K562 (cell line): ENCODE results near the gene CLCF1. TPM values are rescaled to one million over a fixed set of nuclear protein-coding genes. Genes with fewer than 3 reads are reported as not detected.
A peak's percentile ranks its signal among the peaks of the same experiment; 100 is the strongest.

Experiments used
- ATF7 ChIP-seq: fragments of 450-650 bp; IDR thresholded peaks from 2 replicates; pipeline ENCODE4 v1.7.1; 2014; ENCODE audit warnings: mild to moderate bottlenecking, moderate library complexity
- BRD9 ChIP-seq: fragments of 450-650 bp; IDR thresholded peaks from 2 replicates; pipeline ENCODE4 v1.6.1; 2018; ENCODE audit warnings: low read depth; ENCODE audit not compliant: partially characterized antibody
- CCNT2 ChIP-seq: IDR thresholded peaks from 2 replicates; pipeline ENCODE4 v1.6.1; 2011; ENCODE audit warnings: borderline replicate concordance, low read depth, mild to moderate bottlenecking, moderate library complexity, mixed read lengths, low read length; ENCODE audit not compliant: insufficient read length; ENCODE audit errors: extremely low read depth
- CREM ChIP-seq: IDR thresholded peaks from 2 replicates; pipeline ENCODE4 v1.6.1; 2014; ENCODE audit warnings: antibody characterized with exemption, low read depth
- CTCFL ChIP-seq: IDR thresholded peaks from 2 replicates; pipeline ENCODE4 v1.6.1; 2011; ENCODE audit warnings: borderline replicate concordance, low read depth, mild to moderate bottlenecking, moderate library complexity, low read length; ENCODE audit not compliant: insufficient read depth, poor library complexity, severe bottlenecking
- E2F6 ChIP-seq, 2 experiments: IDR thresholded peaks; 2 replicates each; pipeline ENCODE4 v1.6.1; 2011; ENCODE audit warnings: borderline replicate concordance in 1 of 2, control low read depth in 1 of 2, low read depth in 1 of 2, low read length in 1 of 2, mild to moderate bottlenecking in 1 of 2, mixed read lengths in 1 of 2, moderate library complexity in 1 of 2; ENCODE audit not compliant: insufficient read depth in 1 of 2, insufficient read length in 1 of 2, poor library complexity in 1 of 2, severe bottlenecking in 1 of 2; ENCODE audit errors: extremely low read depth in 1 of 2
- EP400 ChIP-seq: fragments of 450-650 bp; IDR thresholded peaks from 2 replicates; pipeline ENCODE4 v1.6.1; 2017; ENCODE audit warnings: antibody characterized with exemption, mild to moderate bottlenecking, moderate library complexity
- FOXK2 ChIP-seq, 2 experiments: fragments of 450-650 bp; IDR thresholded peaks in 1 of 2; conservative IDR thresholded peaks in 1 of 2; 2 replicates each; pipeline ENCODE4 v1.6.1; 2016; ENCODE audit warnings: low read depth in 2 of 2, mild to moderate bottlenecking in 1 of 2
- FUS ChIP-seq: fragments of 200-400 bp; formaldehyde crosslinking; optimal IDR thresholded peaks from 2 replicates; pipeline ENCODE3; 2017; ENCODE audit warnings: low read depth, low read length
- HCFC1 ChIP-seq: IDR thresholded peaks from 2 replicates; pipeline ENCODE4 v1.6.1; 2012; ENCODE audit warnings: low read depth, low read length, improper control_type of control experiment
- HDAC1 ChIP-seq, 2 experiments: fragments of 450-650 bp; IDR thresholded peaks; 2 replicates each; pipeline ENCODE4 v1.6.1; 2016 to 2017; ENCODE audit warnings: inconsistent platforms in 1 of 2, mild to moderate bottlenecking in 1 of 2, moderate library complexity in 1 of 2
- ID3 ChIP-seq, 2 experiments: fragments of 250-450 bp in 1 of 2; fragments of 450-650 bp in 1 of 2; sonication (Bioruptor Pico) in 1 of 2; IDR thresholded peaks; 2 replicates each; pipeline versions ENCODE4 v1.6.1 to v1.8.0; 2016 to 2021; ENCODE audit warnings: mild to moderate bottlenecking in 2 of 2, moderate library complexity in 2 of 2, missing compliant biosample characterization in 1 of 2, missing genetic modification characterization in 1 of 2
- JUN ChIP-seq, 2 experiments: sonication (generic) in 1 of 2; formaldehyde crosslinking in 1 of 2; IDR thresholded peaks; 2 replicates each; pipeline versions ENCODE4 v1.6.1 to v1.8.0; 2012 to 2022; ENCODE audit warnings: borderline replicate concordance in 2 of 2, mild to moderate bottlenecking in 2 of 2, improper control_type of control experiment in 1 of 2, low read depth in 1 of 2, low read length in 1 of 2, missing genetic modification reagents in 1 of 2
- KLF1 ChIP-seq: fragments of 450-650 bp; IDR thresholded peaks from 2 replicates; pipeline ENCODE4 v1.6.1; 2016; ENCODE audit warnings: missing genetic modification characterization, missing compliant biosample characterization
- MAZ ChIP-seq, 2 experiments: fragments of 450-650 bp in 1 of 2; sonication (generic) in 1 of 2; formaldehyde crosslinking; IDR thresholded peaks in 1 of 2; conservative IDR thresholded peaks in 1 of 2; 2 replicates each; pipeline versions ENCODE4 v1.4.0 to v1.5.0; 2020; ENCODE audit warnings: mild to moderate bottlenecking in 1 of 2, missing genetic modification reagents in 1 of 2
- PHF20 ChIP-seq: fragments of 450-650 bp; IDR thresholded peaks from 2 replicates; pipeline ENCODE4 v1.6.1; 2018; ENCODE audit not compliant: partially characterized antibody
- RBFOX2 ChIP-seq: fragments of 200-400 bp; formaldehyde crosslinking; IDR thresholded peaks from 2 replicates; pipeline ENCODE4 v1.6.1; 2017; ENCODE audit warnings: low read depth, mild to moderate bottlenecking, low read length, moderate library complexity
- SMARCE1 ChIP-seq: fragments of 450-650 bp; IDR thresholded peaks from 2 replicates; pipeline ENCODE4 v1.7.1; 2016; ENCODE audit warnings: mild to moderate bottlenecking
- TARDBP ChIP-seq: fragments of 450-650 bp; IDR thresholded peaks from 2 replicates; pipeline ENCODE4 v1.6.1; 2016
- ZBTB9 ChIP-seq: fragments of 450-650 bp; formaldehyde crosslinking; IDR thresholded peaks from 2 replicates; pipeline ENCODE4 v1.4.0; 2020; ENCODE audit warnings: mild to moderate bottlenecking, moderate library complexity
- ZNF24 ChIP-seq: fragments of 450-650 bp; IDR thresholded peaks from 2 replicates; pipeline ENCODE4 v1.6.1; 2016
- polyA plus RNA-seq, 8 experiments: library from polyadenylated mRNA; depleted of rRNA in 4 of 8; stranded (reverse) in 5 of 8; unstranded in 3 of 8; fragments of >200 nt; fragmentation: Nextera tagmentation in 2 of 8; fragmentation: Illumina TruSeq in 1 of 8; extraction: Ambion mirVana in 2 of 8; extraction: Trizol in 1 of 8; gene quantifications; 2 replicates each; pipeline versions ENCODE4 v1.2.1 to v1.2.3, GENCODE V29; 2011 to 2014; ENCODE audit warnings: inconsistent platforms in 1 of 8, missing spikeins in 1 of 8
- total RNA-seq, 7 experiments: library from RNA; depleted of rRNA in 6 of 7; stranded (reverse); fragments of >200 nt in 6 of 7; fragmentation: Illumina TruSeq in 2 of 7; extraction: Trizol in 2 of 7; gene quantifications; 2 replicates each; pipeline versions ENCODE4 v1.2.1 to v1.2.3, GENCODE V29; 2011 to 2021; ENCODE audit warnings: low replicate concordance in 1 of 7

Gene CLCF1
- total and polyA plus RNA-seq, 9 of the 15 experiments (the other 6 are each of a cell fraction or from before 2014, with no cell fraction given) = 0.49 to 5.8 (median 3.0) TPM

GRCh38 chr11:67401495-67402191, 28.2 kb upstream of the CLCF1 start, which contains the start of gene PPP1CA (continued):
- TF ChIP-seq CCNT2 = peak; percentile 83
- no peak for TF ChIP-seq BRD9
- TF ChIP-seq HCFC1 = 0 out of 2 replicates have a peak, but pooled peaks have one; percentile 22
- peak; percentile 83 for TF ChIP-seq RBFOX2
- peak; percentile 82 for TF ChIP-seq KLF1 (tag)
- 0 out of 2 replicates have a peak, but pooled peaks have one; percentile 4 for TF ChIP-seq CREM
- TF ChIP-seq ID3 (CRISPR knock-in tag; IDR thresholded peaks at IDR 0.05) = no peak
- TF ChIP-seq ID3 (tag; IDR thresholded peaks at IDR 0.05) = peak; percentile 46; the same call in 1 of the 2 replicates
- peak; percentile 96 for TF ChIP-seq CTCFL
- TF ChIP-seq E2F6 (IDR thresholded peaks at IDR 0.05; ENCODE audit: borderline replicate concordance in 1 of 2, extremely low read depth in 1 of 2, insufficient read depth in 1 of 2, insufficient read length in 1 of 2, low read depth in 1 of 2, low read length in 1 of 2, poor library complexity in 1 of 2, severe bottlenecking in 1 of 2) = peak; percentile 80 to 92
- 0 out of 2 replicates have a peak, but pooled peaks have one; percentile 46 for TF ChIP-seq SMARCE1
- peak; percentile 52; the same call in 1 of the 2 replicates for TF ChIP-seq ZBTB9 (CRISPR knock-in tag)
- 0 out of 4 replicates have a peak, but pooled peaks of 1 of the 2 experiments have one; percentile 60 for TF ChIP-seq HDAC1 (IDR thresholded peaks at IDR 0.05)
- TF ChIP-seq PHF20 = peak; percentile 25
- TF ChIP-seq FOXK2 (conservative IDR thresholded peaks at IDR 0.05 in 1 of 2, IDR thresholded peaks at IDR 0.05 in 1 of 2; ENCODE audit: low read depth in 2 of 2) = 0 out of 4 replicates have a peak, but pooled peaks of 1 of the 2 experiments have one; percentile 11
- TF ChIP-seq JUN (IDR thresholded peaks at IDR 0.05; ENCODE audit: borderline replicate concordance, low read depth, low read length) = 0 out of 2 replicates have a peak, but pooled peaks have one; percentile 13
- no peak for TF ChIP-seq JUN (CRISPR knock-in tag; IDR thresholded peaks at IDR 0.05; ENCODE audit: borderline replicate concordance)
- peak; percentile 78 to 96 for TF ChIP-seq MAZ (CRISPR knock-in tag; conservative IDR thresholded peaks at IDR 0.05 in 1 of 2, IDR thresholded peaks at IDR 0.05 in 1 of 2)
- TF ChIP-seq ATF7 = peak; percentile 73
- TF ChIP-seq ZNF24 = 0 out of 2 replicates have a peak, but pooled peaks have one; percentile 11
- TF ChIP-seq EP400 = peak; percentile 32; the same call in 1 of the 2 replicates
- peak; percentile 39 for TF ChIP-seq FUS
- TF ChIP-seq TARDBP = peak; percentile 28; the same call in 1 of the 2 replicates
